Measurements from ENCODE around the gene ZNF416.

The ZNF416 gene

DNA sequence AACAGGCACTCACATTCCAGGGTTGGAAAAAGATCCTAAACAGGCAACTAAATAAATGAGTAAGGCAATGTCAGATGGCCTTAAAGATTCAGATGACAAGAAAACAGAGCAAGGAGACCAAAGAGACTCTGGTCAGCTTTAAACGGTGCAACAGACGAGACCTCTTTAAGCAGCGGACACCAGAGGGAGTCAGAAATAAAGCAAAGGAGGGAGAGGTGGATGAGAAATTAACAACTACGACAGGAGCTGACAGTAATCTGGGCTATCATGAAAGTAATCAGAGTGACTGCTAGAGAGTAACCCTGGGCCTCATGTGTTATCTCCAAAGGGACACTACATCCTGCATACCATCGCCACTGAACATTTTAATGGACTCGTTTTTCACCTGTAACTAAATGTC lies 20.2 kb downstream of the ZNF416 start:
- peak; percentile 22 for DNase-seq

DNA sequence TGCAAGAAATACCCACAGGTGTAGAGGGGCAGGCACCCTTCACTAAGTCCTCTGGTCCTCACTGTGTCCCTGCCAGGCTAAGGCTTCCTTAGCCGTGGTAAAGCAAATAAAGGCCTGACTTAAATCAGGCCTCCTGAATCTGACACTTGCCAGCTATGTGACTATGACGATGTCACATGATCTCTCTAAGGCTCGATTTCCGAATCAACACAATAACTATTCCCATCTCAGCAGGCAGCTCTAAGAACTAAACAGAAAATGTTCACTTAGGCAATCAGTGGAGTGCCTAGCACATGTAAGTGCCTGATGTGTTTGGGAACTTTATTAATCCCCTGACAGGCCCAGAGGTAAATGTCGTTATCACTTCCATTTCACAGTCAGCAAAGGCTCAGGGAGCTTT lies 21.1 kb downstream of the ZNF416 start:
- DNase-seq, result no peak

DNA sequence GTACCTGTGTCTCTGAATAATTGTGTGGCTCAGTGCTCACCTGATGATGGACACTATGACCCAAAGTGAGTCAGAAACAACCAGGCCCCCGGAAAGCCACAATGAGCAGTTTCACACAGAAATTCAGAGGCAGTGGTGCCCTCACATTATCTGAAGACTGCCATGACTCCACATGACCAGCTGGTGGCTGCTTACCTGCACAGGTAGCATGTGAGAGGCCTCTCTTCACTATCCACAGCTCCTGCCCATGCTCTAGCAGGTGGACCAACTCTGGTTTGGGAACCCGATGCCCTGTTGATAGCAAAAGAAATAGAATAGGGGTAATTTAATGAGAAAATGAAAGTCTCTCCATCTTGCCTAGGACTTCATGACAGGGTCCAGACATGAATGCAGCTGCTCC lies 26.3 kb downstream of the ZNF416 start:
- no peak for DNase-seq

DNA sequence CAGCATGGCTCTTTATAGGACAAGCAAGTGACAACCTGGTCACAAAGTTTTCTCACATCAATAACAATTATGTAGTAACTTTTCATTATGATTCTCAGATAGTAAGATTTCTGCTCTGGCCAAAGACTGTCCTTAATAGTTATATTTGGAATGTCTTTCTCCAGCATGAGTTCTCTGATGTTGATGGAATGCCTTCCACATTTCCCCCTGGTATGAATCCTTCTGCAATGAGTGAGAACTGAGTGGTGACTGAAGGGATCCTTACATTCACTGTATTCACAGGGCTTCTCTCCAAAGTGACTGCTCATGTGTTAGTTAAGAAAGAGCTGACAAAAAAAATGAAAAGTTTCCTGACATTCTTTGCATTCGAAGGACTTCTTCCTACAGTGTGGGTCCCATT lies 32.2 kb downstream of the ZNF416 start:
- DNase-seq, result no peak

DNA sequence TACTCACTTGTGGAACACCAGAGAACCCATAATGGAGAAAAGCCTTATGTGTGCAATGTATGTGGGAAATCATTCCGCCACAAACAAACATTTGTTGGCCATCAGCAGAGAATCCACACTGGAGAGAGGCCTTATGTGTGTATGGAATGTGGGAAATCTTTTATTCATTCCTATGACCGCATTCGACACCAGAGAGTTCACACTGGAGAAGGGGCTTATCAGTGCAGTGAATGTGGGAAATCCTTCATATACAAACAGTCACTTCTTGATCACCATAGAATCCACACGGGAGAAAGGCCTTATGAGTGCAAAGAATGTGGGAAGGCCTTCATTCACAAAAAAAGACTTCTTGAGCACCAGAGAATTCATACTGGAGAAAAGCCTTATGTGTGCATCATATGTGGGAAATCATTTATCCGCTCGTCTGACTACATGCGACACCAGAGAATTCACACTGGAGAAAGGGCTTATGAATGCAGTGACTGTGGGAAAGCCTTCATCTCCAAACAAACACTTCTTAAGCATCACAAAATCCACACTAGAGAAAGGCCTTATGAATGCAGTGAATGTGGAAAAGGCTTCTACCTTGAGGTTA lies 40.7 kb downstream of the ZNF416 start:
- DNase-seq, result peak; percentile 3

DNA sequence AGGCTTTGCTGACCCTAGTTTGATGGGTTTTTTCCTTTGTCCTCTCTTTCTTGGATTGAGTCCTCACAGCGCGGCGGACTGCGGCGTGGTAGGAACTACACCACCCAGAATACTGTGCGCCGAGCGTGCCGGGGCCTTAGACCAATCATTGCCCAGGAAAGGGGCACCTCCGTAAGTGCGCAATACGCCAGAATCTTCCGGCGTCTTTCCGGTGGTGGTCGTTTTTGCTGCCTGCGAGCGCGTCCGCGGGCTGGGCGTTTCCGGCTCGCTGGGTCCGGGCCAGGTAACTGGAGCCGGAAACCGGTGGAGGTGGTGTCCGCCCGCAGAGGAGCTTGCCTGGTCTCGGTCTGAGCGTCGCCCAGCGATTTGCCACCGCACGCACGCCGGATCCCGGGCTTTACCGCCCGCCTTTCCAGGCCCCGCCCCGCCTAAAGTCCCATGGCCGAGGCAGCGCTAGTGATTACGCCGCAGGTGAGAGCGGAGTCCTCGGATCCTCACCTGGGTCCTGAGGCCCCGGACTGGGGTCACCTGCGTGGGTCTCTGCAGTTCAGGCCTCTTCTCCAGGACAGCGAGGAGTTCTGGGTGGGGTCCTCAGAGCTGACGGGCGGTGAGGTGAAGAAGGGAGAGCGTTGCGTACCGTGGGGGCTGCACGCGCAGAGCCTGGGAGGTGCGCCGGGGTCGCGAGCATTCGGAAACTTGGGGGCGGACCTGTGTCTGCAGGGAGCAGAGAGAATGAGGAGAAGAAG lies 51.4 kb downstream of the ZNF416 start, which contains the start of gene ZNF549:
Gene ZNF549 (plus strand): TSS at position 221 of the 746 bp plus-strand sequence. CDS start 218 bp downstream, at position 439.
- DNase-seq, result peak; percentile 94
